Measurements from ENCODE around the gene TRAPPC2L. TPM values are rescaled to one million over a fixed set of nuclear protein-coding genes. Genes with fewer than 3 reads are reported as not detected.

Gene TRAPPC2L
- total RNA-seq, 1 donor from 2014 or later, result 52.7 TPM

- no peak for DNase-seq
- peaks cover 5% of the 10 kb centered on the region for H3K27me3 ChIP-seq (ENCODE audit: low read depth)
- H3K9me3 ChIP-seq (replicated peaks), result no peaks in the 10 kb centered on the region
- intact Hi-C loops (cut with micrococcal nuclease), result no loop called here
- H3K4me1 ChIP-seq, result peaks cover 37% of the 10 kb centered on the region
- no peak for TF ChIP-seq CTCF (IDR thresholded peaks at IDR 0.05; ENCODE audit: borderline replicate concordance)
- no peak overlapping the region for H3K27ac ChIP-seq (replicated peaks)
- peaks cover 28% of the 10 kb centered on the region for H3K36me3 ChIP-seq
- no peak overlapping the region for H3K4me3 ChIP-seq
Observed at GRCh38 chr16:88902744-88903143, 45.8 kb downstream of the TRAPPC2L start.

- peaks cover 24% of the 10 kb centered on the region for H3K36me3 ChIP-seq
- H3K27me3 ChIP-seq (ENCODE audit: low read depth), result peaks cover 5% of the 10 kb centered on the region
- H3K27ac ChIP-seq (replicated peaks), result no peak overlapping the region
- H3K4me1 ChIP-seq, result peaks cover 41% of the 10 kb centered on the region
- DNase-seq, result no peak
- intact Hi-C loops (cut with micrococcal nuclease), result no loop called here
- H3K9me3 ChIP-seq (replicated peaks), result no peaks in the 10 kb centered on the region
- TF ChIP-seq CTCF (IDR thresholded peaks at IDR 0.05; ENCODE audit: borderline replicate concordance), result no peak
- no peak overlapping the region for H3K4me3 ChIP-seq
Observed at GRCh38 chr16:88903267-88903666, 46.3 kb downstream of the TRAPPC2L start.

GRCh38 chr16:88904676-88905365 lies 47.9 kb downstream of the TRAPPC2L start:
- Histone ChIP-seq H3K36me3 (peaks cover 15% of the 10 kb centered on the region), H3K27me3 (ENCODE audit: low read depth) (peaks cover 5% of the 10 kb centered on the region), H3K4me1 (peaks cover 54% of the 10 kb centered on the region), H3K27ac (replicated peaks) (peak overlapping the region; percentile 64), H3K9me3 (replicated peaks) (no peaks in the 10 kb centered on the region), H3K4me3 (peak overlapping the region; percentile 21)
- DNase-seq, result no peak
- TF ChIP-seq CTCF (IDR thresholded peaks at IDR 0.05; ENCODE audit: borderline replicate concordance), result no peak
- intact Hi-C loops (cut with micrococcal nuclease), result no loop called here

GRCh38 chr16:88905563-88905962 lies 48.6 kb downstream of the TRAPPC2L start:
- H3K27me3 ChIP-seq (ENCODE audit: low read depth), result peaks cover 5% of the 10 kb centered on the region
- peaks cover 8% of the 10 kb centered on the region for H3K36me3 ChIP-seq
- H3K4me3 ChIP-seq, result no peak overlapping the region
- H3K9me3 ChIP-seq (replicated peaks), result no peaks in the 10 kb centered on the region
- no peak for DNase-seq
- intact Hi-C loops (cut with micrococcal nuclease), result no loop called here
- no peak for TF ChIP-seq CTCF (IDR thresholded peaks at IDR 0.05; ENCODE audit: borderline replicate concordance)
- H3K4me1 ChIP-seq, result peaks cover 61% of the 10 kb centered on the region
- no peak overlapping the region for H3K27ac ChIP-seq (replicated peaks)

GRCh38 chr16:88906020-88906419 lies 49.1 kb downstream of the TRAPPC2L start:
- Histone ChIP-seq H3K36me3 (peaks cover 3% of the 10 kb centered on the region), H3K27me3 (ENCODE audit: low read depth) (peaks cover 7% of the 10 kb centered on the region), H3K4me3 (no peak overlapping the region), H3K4me1 (peaks cover 66% of the 10 kb centered on the region), H3K9me3 (replicated peaks) (no peaks in the 10 kb centered on the region), H3K27ac (replicated peaks) (no peak overlapping the region)
- no peak for DNase-seq
- intact Hi-C loops (cut with micrococcal nuclease), result no loop called here
- no peak for TF ChIP-seq CTCF (IDR thresholded peaks at IDR 0.05; ENCODE audit: borderline replicate concordance)
